WI38 (cell line): Measurements from ENCODE around the gene COQ8A.

Source experiments
- H3K4me3 ChIP-seq: 2 replicates; pipeline ENCODE4 v1.5.1; 2011; ENCODE audit warnings: low read depth, mild to moderate bottlenecking, control low read depth, low read length
- CTCF ChIP-seq: IDR thresholded peaks from 2 replicates; pipeline ENCODE4 v1.5.1; 2012; ENCODE audit warnings: low read depth, mild to moderate bottlenecking, control low read depth, low read length

COQ8A gene

GRCh38 chr1:227002531-227003049, 62.5 kb downstream of the COQ8A start:
- no peak overlapping the region for H3K4me3 ChIP-seq
- TF ChIP-seq CTCF: no peak

GRCh38 chr1:227003165-227003564, 63.1 kb downstream of the COQ8A start:
- no peak for TF ChIP-seq CTCF
- no peak overlapping the region for H3K4me3 ChIP-seq

DNA sequence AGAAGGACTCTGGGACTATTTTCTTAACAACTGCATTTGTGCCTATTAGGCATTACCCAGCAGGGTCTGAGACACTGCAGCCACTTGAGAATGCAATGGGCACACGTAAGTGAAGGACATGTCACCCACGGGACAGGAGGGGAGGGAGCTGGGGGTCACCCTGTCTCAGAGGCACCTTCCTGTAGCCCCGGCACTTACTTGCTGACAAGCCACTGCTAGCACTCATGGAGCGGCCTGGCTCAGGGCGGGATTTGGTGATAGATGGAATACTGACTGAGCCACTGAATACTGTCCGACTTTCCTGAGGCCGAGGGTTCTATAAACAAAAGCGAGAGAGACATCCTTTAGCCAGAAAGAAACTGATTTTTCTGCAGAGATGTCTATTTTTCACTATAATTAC, 64.7 kb downstream of the COQ8A start:
- TF ChIP-seq CTCF: no peak
- no peak overlapping the region for H3K4me3 ChIP-seq

- no peak for TF ChIP-seq CTCF
- no peak overlapping the region for H3K4me3 ChIP-seq
These were observed 66.2 kb downstream of the COQ8A start for GRCh38 chr1:227006226-227006796.

GRCh38 chr1:227009937-227010336, 69.8 kb downstream of the COQ8A start:
- TF ChIP-seq CTCF: no peak
- H3K4me3 ChIP-seq: no peak overlapping the region

GRCh38 chr1:227010645-227011044, 70.6 kb downstream of the COQ8A start:
- TF ChIP-seq CTCF: no peak

DNA sequence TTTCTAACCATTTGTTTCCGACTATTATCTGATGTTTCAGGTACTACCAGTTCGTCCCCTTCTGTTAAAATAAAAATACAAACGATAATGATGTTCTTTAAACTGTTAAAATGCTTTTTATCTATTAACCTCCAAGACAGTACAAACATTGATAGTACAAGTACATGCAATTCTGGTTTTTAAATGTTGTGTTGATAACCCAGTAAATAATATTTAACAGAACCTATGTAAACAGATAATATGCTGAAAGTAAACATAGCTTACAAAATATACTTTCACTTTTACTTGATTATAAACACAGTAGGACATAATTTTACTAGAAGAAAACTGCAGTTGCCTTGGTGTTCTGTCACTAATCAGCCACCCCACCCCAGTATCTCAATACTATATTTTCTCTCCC, 76.9 kb downstream of the COQ8A start:
- no peak for TF ChIP-seq CTCF
- H3K4me3 ChIP-seq: no peak overlapping the region

More at GRCh38 chr1:227010645-227011044, 70.6 kb downstream of the COQ8A start:
- no peak overlapping the region for H3K4me3 ChIP-seq
